ENCODE data around the gene DYRK4.

DYRK4 gene

GRCh38 chr12:4589941-4590340 lies 27.9 kb downstream of the DYRK4 start:
- H4K20me1 ChIP-seq (ENCODE audit: insufficient read depth, low read length), result no peaks in the 10 kb centered on the region
- 0 out of 2 replicates have a peak, but pooled peaks cover 6% of the 10 kb centered on the region for H3K27me3 ChIP-seq (ENCODE audit: low read depth, low read length)

GRCh38 chr12:4591180-4591687 lies 29.2 kb downstream of the DYRK4 start:
- TF ChIP-seq EZH2phosphoT487 (IDR thresholded peaks at IDR 0.05; ENCODE audit: low read depth) (no peak), CTCF (IDR thresholded peaks at IDR 0.05; ENCODE audit: low read depth, low read length) (no peak)

More at GRCh38 chr12:4589941-4590340, 27.9 kb downstream of the DYRK4 start:
- Histone ChIP-seq H2AFZ (ENCODE audit: low read depth, low read length) (no peak overlapping the region), H3K4me1 (ENCODE audit: low read length) (no peaks in the 10 kb centered on the region), H3K27ac (ENCODE audit: low read length) (no peak overlapping the region), H3K36me3 (replicated peaks; ENCODE audit: low read depth, low read length) (no peaks in the 10 kb centered on the region), H3K9me3 (ENCODE audit: insufficient read depth, low read length) (no peaks in the 10 kb centered on the region), H3K4me2 (ENCODE audit: low read length) (no peak overlapping the region), H3K79me2 (ENCODE audit: low read length) (no peaks in the 10 kb centered on the region), H3K9ac (ENCODE audit: low read length) (no peak overlapping the region), H3K4me3 (ENCODE audit: low read length) (no peak overlapping the region)
- TF ChIP-seq CTCF (IDR thresholded peaks at IDR 0.05; ENCODE audit: low read depth, low read length) (no peak), EZH2phosphoT487 (IDR thresholded peaks at IDR 0.05; ENCODE audit: low read depth) (no peak)

GRCh38 chr12:4595881-4596280 lies 33.9 kb downstream of the DYRK4 start:
- Histone ChIP-seq H3K9me3 (ENCODE audit: insufficient read depth, low read length) (no peaks in the 10 kb centered on the region), H2AFZ (ENCODE audit: low read depth, low read length) (no peak overlapping the region), H4K20me1 (ENCODE audit: insufficient read depth, low read length) (no peaks in the 10 kb centered on the region), H3K27ac (ENCODE audit: low read length) (no peak overlapping the region), H3K27me3 (ENCODE audit: low read depth, low read length) (0 out of 2 replicates have a peak, but pooled peaks cover 6% of the 10 kb centered on the region), H3K4me2 (ENCODE audit: low read length) (no peak overlapping the region), H3K9ac (ENCODE audit: low read length) (no peak overlapping the region), H3K4me3 (ENCODE audit: low read length) (no peak overlapping the region), H3K36me3 (replicated peaks; ENCODE audit: low read depth, low read length) (no peaks in the 10 kb centered on the region), H3K79me2 (ENCODE audit: low read length) (no peaks in the 10 kb centered on the region), H3K4me1 (ENCODE audit: low read length) (no peaks in the 10 kb centered on the region)
- TF ChIP-seq CTCF (IDR thresholded peaks at IDR 0.05; ENCODE audit: low read depth, low read length) (no peak), EZH2phosphoT487 (IDR thresholded peaks at IDR 0.05; ENCODE audit: low read depth) (no peak)

More at GRCh38 chr12:4591180-4591687, 29.2 kb downstream of the DYRK4 start:
- Histone ChIP-seq H3K9me3 (ENCODE audit: insufficient read depth, low read length) (no peaks in the 10 kb centered on the region), H4K20me1 (ENCODE audit: insufficient read depth, low read length) (no peaks in the 10 kb centered on the region), H3K9ac (ENCODE audit: low read length) (no peak overlapping the region), H3K36me3 (replicated peaks; ENCODE audit: low read depth, low read length) (no peaks in the 10 kb centered on the region), H3K4me2 (ENCODE audit: low read length) (no peak overlapping the region), H3K4me1 (ENCODE audit: low read length) (no peaks in the 10 kb centered on the region), H3K27ac (ENCODE audit: low read length) (no peak overlapping the region), H3K27me3 (ENCODE audit: low read depth, low read length) (0 out of 2 replicates have a peak, but pooled peaks cover 6% of the 10 kb centered on the region), H3K4me3 (ENCODE audit: low read length) (no peak overlapping the region), H2AFZ (ENCODE audit: low read depth, low read length) (no peak overlapping the region), H3K79me2 (ENCODE audit: low read length) (no peaks in the 10 kb centered on the region)

GRCh38 chr12:4603421-4603820 lies 41.4 kb downstream of the DYRK4 start:
- Histone ChIP-seq H3K79me2 (ENCODE audit: low read length) (peaks cover 19% of the 10 kb centered on the region), H3K4me2 (ENCODE audit: low read length) (no peak overlapping the region), H3K27me3 (ENCODE audit: low read depth, low read length) (peaks cover 6% of the 10 kb centered on the region; the same call in 1 of the 2 replicates), H2AFZ (ENCODE audit: low read depth, low read length) (no peak overlapping the region), H3K36me3 (replicated peaks; ENCODE audit: low read depth, low read length) (no peaks in the 10 kb centered on the region), H3K9me3 (ENCODE audit: insufficient read depth, low read length) (no peaks in the 10 kb centered on the region), H3K27ac (ENCODE audit: low read length) (no peak overlapping the region), H4K20me1 (ENCODE audit: insufficient read depth, low read length) (no peaks in the 10 kb centered on the region), H3K9ac (ENCODE audit: low read length) (no peak overlapping the region), H3K4me3 (ENCODE audit: low read length) (no peak overlapping the region), H3K4me1 (ENCODE audit: low read length) (peaks cover 4% of the 10 kb centered on the region)
- no peak for TF ChIP-seq EZH2phosphoT487 (IDR thresholded peaks at IDR 0.05; ENCODE audit: low read depth)
- no peak for TF ChIP-seq CTCF (IDR thresholded peaks at IDR 0.05; ENCODE audit: low read depth, low read length)

All from OCI-LY3 (cell line).